Prostate gland (tissue), 2 donors: ENCODE data around the gene TMEM150C.

Source experiments
- POLR2A ChIP-seq: fragments of 450-650 bp; IDR thresholded peaks from one replicate; pipeline ENCODE4 v1.6.1; 2016; ENCODE audit warnings: antibody characterized with exemption, mild to moderate bottlenecking
- TF ChIP-seq, protein P1 (sequence below), 4 experiments: fragments of 200-600 bp in 2 of 4; fragments of 450-650 bp in 2 of 4; sonication (generic) in 2 of 4; IDR thresholded peaks; 1 replicate in 3 of 4; 2 replicates in 1 of 4; pipeline ENCODE4 v1.5.1; 2016 to 2019; ENCODE audit warnings: antibody characterized with exemption in 4 of 4, mild to moderate bottlenecking in 2 of 4, moderate library complexity in 2 of 4

DNA sequence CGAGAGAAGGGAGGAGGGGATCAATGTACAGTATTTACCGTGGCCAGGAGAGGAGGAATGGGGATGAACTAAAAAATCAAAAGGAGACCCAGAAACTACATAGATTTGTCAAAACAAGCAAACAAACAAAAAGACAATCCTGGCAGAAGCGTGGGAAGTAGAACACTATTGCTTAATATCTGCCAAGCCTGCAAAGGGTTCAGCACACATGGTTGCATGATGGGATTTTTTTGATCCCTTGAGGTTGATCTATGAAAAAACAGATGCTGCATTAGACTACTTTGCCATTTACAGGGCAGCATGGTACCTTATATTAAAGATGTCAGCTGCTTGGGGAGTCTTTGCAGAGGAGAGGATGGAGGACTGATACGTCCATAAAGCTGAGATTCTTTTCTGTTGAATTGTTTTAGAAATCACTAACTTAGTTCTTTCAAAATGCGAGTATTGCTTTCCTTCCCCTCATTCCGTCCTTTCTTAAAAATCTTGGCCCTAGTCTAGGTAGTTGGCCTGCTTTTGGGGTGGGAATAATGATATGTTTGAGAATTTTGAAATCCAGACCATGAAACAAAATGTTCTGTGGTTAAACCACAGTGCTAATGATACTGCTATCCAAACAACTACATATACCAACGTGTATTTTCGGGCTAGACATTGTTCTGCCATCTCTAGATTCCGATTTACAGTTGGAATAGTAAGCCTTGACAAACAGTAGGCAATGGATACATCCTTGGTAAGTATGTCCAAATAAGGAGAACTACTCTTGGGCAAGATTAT lies 39.6 kb upstream of the TMEM150C start:
- no peak for TF ChIP-seq POLR2A
- TF ChIP-seq, protein P1, sequence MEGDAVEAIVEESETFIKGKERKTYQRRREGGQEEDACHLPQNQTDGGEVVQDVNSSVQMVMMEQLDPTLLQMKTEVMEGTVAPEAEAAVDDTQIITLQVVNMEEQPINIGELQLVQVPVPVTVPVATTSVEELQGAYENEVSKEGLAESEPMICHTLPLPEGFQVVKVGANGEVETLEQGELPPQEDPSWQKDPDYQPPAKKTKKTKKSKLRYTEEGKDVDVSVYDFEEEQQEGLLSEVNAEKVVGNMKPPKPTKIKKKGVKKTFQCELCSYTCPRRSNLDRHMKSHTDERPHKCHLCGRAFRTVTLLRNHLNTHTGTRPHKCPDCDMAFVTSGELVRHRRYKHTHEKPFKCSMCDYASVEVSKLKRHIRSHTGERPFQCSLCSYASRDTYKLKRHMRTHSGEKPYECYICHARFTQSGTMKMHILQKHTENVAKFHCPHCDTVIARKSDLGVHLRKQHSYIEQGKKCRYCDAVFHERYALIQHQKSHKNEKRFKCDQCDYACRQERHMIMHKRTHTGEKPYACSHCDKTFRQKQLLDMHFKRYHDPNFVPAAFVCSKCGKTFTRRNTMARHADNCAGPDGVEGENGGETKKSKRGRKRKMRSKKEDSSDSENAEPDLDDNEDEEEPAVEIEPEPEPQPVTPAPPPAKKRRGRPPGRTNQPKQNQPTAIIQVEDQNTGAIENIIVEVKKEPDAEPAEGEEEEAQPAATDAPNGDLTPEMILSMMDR (IDR thresholded peaks at IDR 0.05): no peak
